ENCODE measurements around the gene RNF14.
A peak's percentile ranks its signal among the peaks of the same experiment; 100 is the strongest.

The RNF14 gene

GRCh38 chr5:141949511-141949910 is 19.4 kb upstream of the RNF14 start:
- DNase-seq = no peak

- DNase-seq = no peak
Observed at GRCh38 chr5:141950207-141951005, 18.5 kb upstream of the RNF14 start.

- DNase-seq = no peak
Observed at GRCh38 chr5:141951332-141951781, 17.5 kb upstream of the RNF14 start.

- peak in 1 of 2 experiments; percentile 14 for DNase-seq
Observed at GRCh38 chr5:141952020-141952419, 16.9 kb upstream of the RNF14 start.

- peak; percentile 58 to 59 for DNase-seq
Observed at GRCh38 chr5:141954194-141954593, 14.7 kb upstream of the RNF14 start.

GRCh38 chr5:141957367-141957996 is 11.4 kb upstream of the RNF14 start:
- DNase-seq = peak; percentile 34 to 43

GRCh38 chr5:141958113-141958512 is 10.8 kb upstream of the RNF14 start, which contains the start of gene PCDH12:
PCDH12 (minus strand) TSS chr5:141958202; CDS start chr5:141957851, 351 bp downstream.
- peak; percentile 43 to 50 for DNase-seq

- peak; percentile 69 to 76 for DNase-seq
Observed at GRCh38 chr5:141958546-141959172, 10.2 kb upstream of the RNF14 start.

- DNase-seq = peak; percentile 10 to 11
Observed at GRCh38 chr5:141960018-141960417, 8.9 kb upstream of the RNF14 start.

GRCh38 chr5:141960449-141961323 is 8.2 kb upstream of the RNF14 start:
- DNase-seq = peak; percentile 86 to 88

GRCh38 chr5:141961466-141961865 is 7.4 kb upstream of the RNF14 start:
- no peak for DNase-seq

GRCh38 chr5:141963701-141964100 is 5.2 kb upstream of the RNF14 start:
- no peak for DNase-seq

GRCh38 chr5:141965071-141965470 is 3.8 kb upstream of the RNF14 start:
- no peak for DNase-seq

GRCh38 chr5:141966275-141966962 is 2.5 kb upstream of the RNF14 start:
- no peak for DNase-seq

GRCh38 chr5:141966963-141967333 is 2.0 kb upstream of the RNF14 start:
- DNase-seq = no peak

- peak; percentile 68 to 81 for DNase-seq
Observed at GRCh38 chr5:141969783-141970771, 1.2 kb downstream of the RNF14 start.

GRCh38 chr5:141973871-141974595 is 5.1 kb downstream of the RNF14 start:
- no peak for DNase-seq

GRCh38 chr5:141976176-141976575 is 7.3 kb downstream of the RNF14 start:
- DNase-seq = no peak

GRCh38 chr5:141978389-141978788 is 9.5 kb downstream of the RNF14 start:
- DNase-seq = no peak

- no peak for DNase-seq
Observed at GRCh38 chr5:141982626-141983025, 13.7 kb downstream of the RNF14 start.
